Endothelial cell of umbilical vein (primary cell): ENCODE results near the gene MIA2.

Source experiments
- EZH2 ChIP-seq: IDR thresholded peaks from 2 replicates; pipeline ENCODE4 v1.6.1; 2012; ENCODE audit warnings: borderline replicate concordance, low read depth, mild to moderate bottlenecking, moderate library complexity, low read length, inconsistent platforms; ENCODE audit not compliant: severe bottlenecking
- FOS ChIP-seq: IDR thresholded peaks from 2 replicates; pipeline ENCODE4 v1.6.1; 2011; ENCODE audit warnings: mild to moderate bottlenecking, low read length, moderate library complexity, borderline replicate concordance; ENCODE audit not compliant: insufficient read depth
- POLR2A ChIP-seq: IDR thresholded peaks from 2 replicates; pipeline ENCODE4 v1.6.1; 2012; ENCODE audit warnings: low read depth, mild to moderate bottlenecking, control low read depth, low read length
- POLR2AphosphoS5 ChIP-seq: IDR thresholded peaks from 2 replicates; pipeline ENCODE4 v1.6.1; 2012; ENCODE audit warnings: low read depth, mild to moderate bottlenecking, control low read depth, low read length, moderate library complexity; ENCODE audit not compliant: insufficient read depth
- TF ChIP-seq, protein P1 (sequence below), 2 donors: IDR thresholded peaks; 1 replicate in 1 of 2; 2 replicates in 1 of 2; pipeline ENCODE4 v1.5.1; 2011; ENCODE audit warnings: low read length in 2 of 2, mild to moderate bottlenecking in 2 of 2, moderate library complexity in 2 of 2, control low read depth in 1 of 2, inconsistent platforms in 1 of 2, low read depth in 1 of 2; ENCODE audit not compliant: insufficient read depth in 1 of 2; ENCODE audit errors: extremely low read depth in 1 of 2
- TF ChIP-seq, protein P2 (sequence below): IDR thresholded peaks from 2 replicates; pipeline ENCODE4 v1.6.1; 2011; ENCODE audit not compliant: insufficient read depth, insufficient read length

DNA sequence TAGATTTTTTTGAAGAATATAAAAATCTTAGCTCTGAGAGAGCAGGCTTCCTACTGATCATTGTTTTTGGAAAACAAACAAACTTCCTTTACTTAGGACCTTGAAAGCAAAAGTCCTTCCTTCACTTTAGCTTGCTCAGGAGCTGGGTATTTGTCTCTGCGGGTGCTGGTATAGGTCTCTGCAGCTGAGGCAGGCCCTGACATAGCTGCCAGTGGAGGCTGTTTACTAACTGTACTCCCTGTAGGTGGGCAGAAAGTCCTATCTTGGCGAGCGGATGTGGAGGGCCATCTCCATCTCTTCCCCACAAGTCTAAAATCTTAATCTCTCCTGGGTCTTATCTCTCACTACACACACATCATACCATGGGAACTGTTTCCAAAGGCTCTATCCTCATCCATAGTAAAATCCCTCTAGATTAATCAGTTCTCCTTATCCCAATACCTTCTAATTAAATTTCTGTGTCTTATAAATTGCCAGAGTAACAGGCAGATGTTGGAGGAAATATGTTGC is 4.1 kb upstream of the MIA2 start:
- TF ChIP-seq, protein P1, sequence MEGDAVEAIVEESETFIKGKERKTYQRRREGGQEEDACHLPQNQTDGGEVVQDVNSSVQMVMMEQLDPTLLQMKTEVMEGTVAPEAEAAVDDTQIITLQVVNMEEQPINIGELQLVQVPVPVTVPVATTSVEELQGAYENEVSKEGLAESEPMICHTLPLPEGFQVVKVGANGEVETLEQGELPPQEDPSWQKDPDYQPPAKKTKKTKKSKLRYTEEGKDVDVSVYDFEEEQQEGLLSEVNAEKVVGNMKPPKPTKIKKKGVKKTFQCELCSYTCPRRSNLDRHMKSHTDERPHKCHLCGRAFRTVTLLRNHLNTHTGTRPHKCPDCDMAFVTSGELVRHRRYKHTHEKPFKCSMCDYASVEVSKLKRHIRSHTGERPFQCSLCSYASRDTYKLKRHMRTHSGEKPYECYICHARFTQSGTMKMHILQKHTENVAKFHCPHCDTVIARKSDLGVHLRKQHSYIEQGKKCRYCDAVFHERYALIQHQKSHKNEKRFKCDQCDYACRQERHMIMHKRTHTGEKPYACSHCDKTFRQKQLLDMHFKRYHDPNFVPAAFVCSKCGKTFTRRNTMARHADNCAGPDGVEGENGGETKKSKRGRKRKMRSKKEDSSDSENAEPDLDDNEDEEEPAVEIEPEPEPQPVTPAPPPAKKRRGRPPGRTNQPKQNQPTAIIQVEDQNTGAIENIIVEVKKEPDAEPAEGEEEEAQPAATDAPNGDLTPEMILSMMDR (IDR thresholded peaks at IDR 0.05; ENCODE audit: extremely low read depth in 1 of 2, insufficient read depth in 1 of 2, low read depth in 1 of 2, low read length in 2 of 2) = no peak
- TF ChIP-seq EZH2 = no peak
- TF ChIP-seq POLR2A = no peak
- no peak for TF ChIP-seq POLR2AphosphoS5
- TF ChIP-seq FOS = no peak
- TF ChIP-seq, protein P2, sequence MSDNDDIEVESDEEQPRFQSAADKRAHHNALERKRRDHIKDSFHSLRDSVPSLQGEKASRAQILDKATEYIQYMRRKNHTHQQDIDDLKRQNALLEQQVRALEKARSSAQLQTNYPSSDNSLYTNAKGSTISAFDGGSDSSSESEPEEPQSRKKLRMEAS = no peak
